Measurements from ENCODE around the gene FOXL2. TPM values are rescaled to one million over a fixed set of nuclear protein-coding genes. Genes with fewer than 3 reads are reported as not detected.

FOXL2 gene
- total RNA-seq, 1 donor from 2014 or later: not detected

- no peak for TF ChIP-seq CTCF (IDR thresholded peaks at IDR 0.05)
- Mint-ChIP-seq H3K9me3 (no peaks in the 10 kb centered on the region), H3K27me3 (peaks cover 6% of the 10 kb centered on the region), H3K36me3 (ENCODE audit: low read depth) (no peaks in the 10 kb centered on the region), H3K27ac (no peak overlapping the region), H3K4me3 (no peak overlapping the region), H3K4me1 (no peaks in the 10 kb centered on the region)
- CTCF ChIA-PET: no interaction called here
- ATAC-seq (ENCODE audit: low read depth) (no peak), DNase-seq (no peak)
- POLR2A ChIA-PET: no interaction called here
- intact Hi-C loops (cut with micrococcal nuclease): no loop called here
Measured at GRCh38 chr3:138976047-138976446, 29.1 kb upstream of the FOXL2 start.

GRCh38 chr3:138975351-138975750 is 28.4 kb upstream of the FOXL2 start:
- Mint-ChIP-seq H3K4me3 (no peak overlapping the region), H3K4me1 (no peaks in the 10 kb centered on the region), H3K27ac (no peak overlapping the region), H3K27me3 (peaks cover 7% of the 10 kb centered on the region), H3K36me3 (ENCODE audit: low read depth) (no peaks in the 10 kb centered on the region), H3K9me3 (no peaks in the 10 kb centered on the region)
- CTCF ChIA-PET: no interaction called here
- DNase-seq (no peak), ATAC-seq (ENCODE audit: low read depth) (no peak)
- TF ChIP-seq CTCF (IDR thresholded peaks at IDR 0.05): no peak
- POLR2A ChIA-PET: no interaction called here
- intact Hi-C loops (cut with micrococcal nuclease): no loop called here

DNA sequence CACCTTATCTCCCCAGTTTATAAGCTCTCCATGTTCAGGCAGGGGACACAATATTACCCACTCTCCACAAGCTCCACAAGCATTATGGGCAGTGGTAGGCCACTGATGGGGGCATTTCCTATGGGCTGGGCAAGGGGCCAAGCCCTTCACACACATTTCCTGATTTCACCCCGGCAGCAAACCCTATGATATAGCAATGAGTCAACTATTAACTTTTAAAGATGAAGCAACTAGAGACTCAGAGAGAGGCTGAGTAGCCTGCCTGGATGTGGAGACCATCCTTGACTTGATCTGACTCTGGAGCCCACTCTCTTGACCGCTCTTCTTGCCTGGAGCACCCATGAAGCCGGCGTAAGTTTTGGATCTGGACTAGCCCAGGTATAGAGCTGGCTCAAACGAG is 27.5 kb upstream of the FOXL2 start:
- intact Hi-C loops (cut with micrococcal nuclease): no loop called here
- no peak for TF ChIP-seq CTCF (IDR thresholded peaks at IDR 0.05)
- no peak for DNase-seq
- H3K36me3 Mint-ChIP-seq (ENCODE audit: low read depth): no peaks in the 10 kb centered on the region
- ChIA-PET CTCF (no interaction called here), POLR2A (no interaction called here)
- ATAC-seq (ENCODE audit: low read depth): no peak
- H3K4me3 Mint-ChIP-seq: no peak overlapping the region
- H3K9me3 Mint-ChIP-seq: no peaks in the 10 kb centered on the region
- H3K27me3 Mint-ChIP-seq: peaks cover 11% of the 10 kb centered on the region
- H3K27ac Mint-ChIP-seq: no peak overlapping the region
- no peaks in the 10 kb centered on the region for H3K4me1 Mint-ChIP-seq

DNA sequence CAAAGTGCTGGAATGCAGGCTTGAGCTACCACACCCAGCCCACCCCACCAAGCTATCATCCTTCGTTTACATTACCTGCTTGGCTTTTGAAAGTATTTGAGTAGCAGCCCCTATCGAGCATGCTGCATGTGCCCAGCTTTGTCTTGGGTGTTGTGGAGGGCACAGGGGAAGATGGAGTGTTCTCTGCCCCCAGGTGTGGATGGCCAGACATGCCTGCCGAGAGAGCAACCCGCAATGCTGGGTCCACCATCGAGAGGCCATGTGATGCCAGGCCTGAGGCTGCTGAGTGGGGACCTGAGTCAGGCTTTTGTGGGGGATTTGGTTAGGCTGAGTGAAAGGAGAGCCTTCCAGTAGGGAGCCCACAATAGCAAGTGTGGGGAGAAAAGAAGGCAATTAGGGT is 26.0 kb upstream of the FOXL2 start:
- no peak overlapping the region for H3K27ac Mint-ChIP-seq
- TF ChIP-seq CTCF (IDR thresholded peaks at IDR 0.05): no peak
- no peak overlapping the region for H3K4me3 Mint-ChIP-seq
- DNase-seq (no peak), ATAC-seq (ENCODE audit: low read depth) (no peak)
- intact Hi-C loops (cut with micrococcal nuclease): no loop called here
- no peaks in the 10 kb centered on the region for H3K36me3 Mint-ChIP-seq (ENCODE audit: low read depth)
- CTCF ChIA-PET: interaction anchor here (1.5 kb wide), 1 partner anchor 37 kb away, joined by 4 read pairs; no protein-coding TSS in a partner anchor
- no peaks in the 10 kb centered on the region for H3K9me3 Mint-ChIP-seq
- H3K27me3 Mint-ChIP-seq: peaks cover 15% of the 10 kb centered on the region
- no peaks in the 10 kb centered on the region for H3K4me1 Mint-ChIP-seq
- POLR2A ChIA-PET: no interaction called here

GRCh38 chr3:138971766-138972320 is 24.9 kb upstream of the FOXL2 start:
- no peaks in the 10 kb centered on the region for H3K9me3 Mint-ChIP-seq
- DNase-seq (no peak), ATAC-seq (ENCODE audit: low read depth) (no peak)
- H3K4me3 Mint-ChIP-seq: no peak overlapping the region
- no peak for TF ChIP-seq CTCF (IDR thresholded peaks at IDR 0.05)
- peaks cover 16% of the 10 kb centered on the region for H3K27me3 Mint-ChIP-seq
- CTCF ChIA-PET: no interaction called here
- intact Hi-C loops (cut with micrococcal nuclease): no loop called here
- POLR2A ChIA-PET: no interaction called here
- H3K4me1 Mint-ChIP-seq: no peaks in the 10 kb centered on the region
- no peak overlapping the region for H3K27ac Mint-ChIP-seq
- H3K36me3 Mint-ChIP-seq (ENCODE audit: low read depth): no peaks in the 10 kb centered on the region
